ENCODE measurements around the gene RSF1.

Gene RSF1

GRCh38 chr11:77789731-77790476 is 30.6 kb downstream of the RSF1 start:
- TF ChIP-seq CTCF (IDR thresholded peaks at IDR 0.05; ENCODE audit: borderline replicate concordance, control extremely low read depth, extremely low read depth, insufficient read depth, missing control alignments), result no peak
- DNase-seq (ENCODE audit: low spot score), result no peak
- in situ Hi-C loops (cut with MboI; ENCODE audit: low sequenced_read_pairs, unreplicated experiment), result no loop called here

- TF ChIP-seq CTCF (IDR thresholded peaks at IDR 0.05; ENCODE audit: borderline replicate concordance, control extremely low read depth, extremely low read depth, insufficient read depth, missing control alignments), result no peak
- in situ Hi-C loops (cut with MboI; ENCODE audit: low sequenced_read_pairs, unreplicated experiment), result no loop called here
- DNase-seq (ENCODE audit: low spot score), result no peak
Measured at GRCh38 chr11:77789061-77789730, 31.3 kb downstream of the RSF1 start.

GRCh38 chr11:77784572-77784971 is 36.0 kb downstream of the RSF1 start:
- no peak for TF ChIP-seq CTCF (IDR thresholded peaks at IDR 0.05; ENCODE audit: borderline replicate concordance, control extremely low read depth, extremely low read depth, insufficient read depth, missing control alignments)
- in situ Hi-C loops (cut with MboI; ENCODE audit: low sequenced_read_pairs, unreplicated experiment), result no loop called here

GRCh38 chr11:77783025-77783424 is 37.5 kb downstream of the RSF1 start:
- no peak for TF ChIP-seq CTCF (IDR thresholded peaks at IDR 0.05; ENCODE audit: borderline replicate concordance, control extremely low read depth, extremely low read depth, insufficient read depth, missing control alignments)
- DNase-seq (ENCODE audit: low spot score), result no peak
- in situ Hi-C loops (cut with MboI; ENCODE audit: low sequenced_read_pairs, unreplicated experiment), result no loop called here

More at GRCh38 chr11:77784572-77784971, 36.0 kb downstream of the RSF1 start:
- no peak for DNase-seq (ENCODE audit: low spot score)

- TF ChIP-seq CTCF (IDR thresholded peaks at IDR 0.05; ENCODE audit: borderline replicate concordance, control extremely low read depth, extremely low read depth, insufficient read depth, missing control alignments), result no peak
- no peak for DNase-seq (ENCODE audit: low spot score)
- in situ Hi-C loops (cut with MboI; ENCODE audit: low sequenced_read_pairs, unreplicated experiment), result no loop called here
Measured at GRCh38 chr11:77779935-77780334, 40.6 kb downstream of the RSF1 start.

- in situ Hi-C loops (cut with MboI; ENCODE audit: low sequenced_read_pairs, unreplicated experiment), result no loop called here
- TF ChIP-seq CTCF (IDR thresholded peaks at IDR 0.05; ENCODE audit: borderline replicate concordance, control extremely low read depth, extremely low read depth, insufficient read depth, missing control alignments), result no peak
- DNase-seq (ENCODE audit: low spot score), result no peak
Measured at GRCh38 chr11:77778549-77778948, 42.0 kb downstream of the RSF1 start.

All from GM13976 (cell line).